GM12878 (cell line): ENCODE measurements around the gene CORO7. TPM values are rescaled to one million over a fixed set of nuclear protein-coding genes. Genes with fewer than 3 reads are reported as not detected.

Experiments
- ATAC-seq: fragments of 200-7000 bp; cut with Tn5 transposase; 3 replicates; pipeline ENCODE4 v1.9.1; 2020; ENCODE audit warnings: mild to moderate bottlenecking, moderate library complexity
- BruUV-seq: library from RNA; stranded (reverse); fragments of 400-500 nt; replicated peaks from 2 replicates; lab custom pipeline; 2021; lab: Mats Ljungman, UMichigan
- CTCF ChIA-PET: fragments of 300-600 bp; sonication (Branson Sonifier 250); formaldehyde crosslinking; extraction: SDS; loops from one replicate; lab custom pipeline; 2021; ENCODE audit warnings: inconsistent platforms; lab: Yijun Ruan, JAX
- POLR2A ChIA-PET: fragments of 350-600 bp; formaldehyde crosslinking; extraction: SDS; loops from one replicate; lab custom pipeline; 2021; ENCODE audit warnings: inconsistent platforms; lab: Charles Lee
- RAD21 ChIA-PET: fragments of 300-600 bp; sonication (Branson Sonifier 250); formaldehyde crosslinking; loops from one replicate; lab custom pipeline; 2023; ENCODE audit warnings: antibody characterized with exemption; ENCODE audit not compliant: unreplicated experiment; lab: Charles Lee
- SMC1A ChIA-PET: fragments of 300-600 bp; sonication (Branson Sonifier 250); formaldehyde crosslinking; loops from one replicate; lab custom pipeline; 2023; ENCODE audit not compliant: unreplicated experiment, uncharacterized antibody; lab: Charles Lee
- DNase-seq: peaks from one replicate; pipeline ENCODE4 v3.0.0-alpha.2; 2011; ENCODE audit warnings: low read depth, low spot score
- FAIRE-seq: peaks from 3 replicates; lab custom pipeline; 2011; peaks lifted over from hg19 to GRCh38; lab: Jason Lieb, UNC
- H2AFZ ChIP-seq: 2 replicates; pipeline ENCODE4 v1.6.0; 2011; ENCODE audit warnings: low read depth, low read length, control low read depth; ENCODE audit not compliant: control insufficient read depth
- H3K27ac ChIP-seq: 2 replicates; pipeline ENCODE4 v1.5.1; 2011; ENCODE audit warnings: control low read depth; ENCODE audit not compliant: control insufficient read depth, insufficient read depth
- H3K27me3 ChIP-seq, 2 experiments: replicated peaks in 1 of 2; 2 replicates each; pipeline versions ENCODE4 v1.6.0 to v1.6.1; 2011; ENCODE audit warnings: low read length in 1 of 2; ENCODE audit not compliant: control insufficient read depth in 2 of 2, insufficient read depth in 2 of 2
- H3K36me3 ChIP-seq, 2 experiments: 2 replicates each; pipeline ENCODE4 v1.5.1; 2011; ENCODE audit warnings: low read length in 1 of 2; ENCODE audit not compliant: control insufficient read depth in 2 of 2, insufficient read depth in 2 of 2
- H3K4me1 ChIP-seq: 2 replicates; pipeline ENCODE4 v1.6.1; 2011; ENCODE audit warnings: mild to moderate bottlenecking, low read length, moderate library complexity, mixed read lengths; ENCODE audit not compliant: control insufficient read depth, insufficient read depth
- H3K4me2 ChIP-seq: 2 replicates; pipeline ENCODE4 v1.6.0; 2011; ENCODE audit warnings: control low read depth; ENCODE audit not compliant: control insufficient read depth, insufficient read depth
- H3K4me3 ChIP-seq: fragments of 200-600 bp; sonication (generic); 2 replicates; pipeline ENCODE4 v1.5.1; 2016
- H3K79me2 ChIP-seq: 2 replicates; pipeline ENCODE4 v1.6.0; 2011; ENCODE audit warnings: low read length; ENCODE audit not compliant: control insufficient read depth, insufficient read depth
- H3K9ac ChIP-seq: 2 replicates; pipeline ENCODE4 v1.8.0; 2011; ENCODE audit warnings: low read length, control low read depth, mixed read lengths; ENCODE audit not compliant: control insufficient read depth, insufficient read depth
- H3K9me3 ChIP-seq: replicated peaks from 3 replicates; pipeline ENCODE4 v1.5.1; 2011; ENCODE audit warnings: mild to moderate bottlenecking, low read length; ENCODE audit not compliant: control insufficient read depth, insufficient read depth
- H4K20me1 ChIP-seq: 2 replicates; pipeline ENCODE4 v1.6.0; 2011; ENCODE audit not compliant: control insufficient read depth, insufficient read depth
- CREB1 ChIP-seq: IDR thresholded peaks from 2 replicates; pipeline ENCODE4 v1.6.1; 2012; ENCODE audit warnings: low read depth, mild to moderate bottlenecking, inconsistent platforms
- POLR2A ChIP-seq: IDR thresholded peaks from 2 replicates; pipeline ENCODE4 v1.6.1; 2011; ENCODE audit warnings: low read depth, mild to moderate bottlenecking, low read length
- RBBP5 ChIP-seq: fragments of 200-600 bp; sonication (generic); conservative IDR thresholded peaks from 2 replicates; pipeline ENCODE4 v1.6.1; 2016
- SP1 ChIP-seq: IDR thresholded peaks from one replicate; pipeline ENCODE4 v1.6.1; 2011; ENCODE audit warnings: low read depth, low read length
- WRNIP1 ChIP-seq: IDR thresholded peaks from 2 replicates; pipeline ENCODE4 v1.6.1; 2011; ENCODE audit warnings: low read depth, low read length, improper control_type of control experiment, borderline replicate concordance
- WGBS: methylation state at CpG from one replicate; pipeline ENCODE4 v1.1.6; 2016; ENCODE audit warnings: low lambda C conversion rate; ENCODE audit not compliant: insufficient replicate concordance, insufficient coverage; ENCODE audit errors: missing lambda C conversion rate; 5-methylcytosine and 5-hydroxymethylcytosine counted together
- in situ Hi-C: fragments of 300-500 bp; cut with MboI; formaldehyde crosslinking; loops from 9 replicates; pipeline ENCODE4 v1.14.3; 2018; ENCODE audit warnings: mixed read lengths
- intact Hi-C: fragments of 100-400 bp; cut with micrococcal nuclease; formaldehyde crosslinking; loops from one replicate; pipeline ENCODE4 v1.14.2; 2022; ENCODE audit not compliant: unreplicated experiment
- polyA plus RNA-seq, 11 experiments: library from polyadenylated mRNA; depleted of rRNA in 4 of 11; unstranded in 6 of 11; stranded (reverse) in 5 of 11; fragments of >200 nt; fragmentation: Nextera tagmentation in 4 of 11; fragmentation: Illumina TruSeq in 1 of 11; extraction: Ambion mirVana in 4 of 11; extraction: Trizol in 1 of 11; gene quantifications; 1 replicate in 1 of 11; 2 replicates in 10 of 11; pipeline versions ENCODE4 v1.2.1 to v1.2.3, GENCODE V29; 2011 to 2016; ENCODE audit warnings: inconsistent platforms in 2 of 11, missing spikeins in 2 of 11, low read depth in 1 of 11
- total RNA-seq, 4 experiments: library from RNA; depleted of rRNA in 3 of 4; stranded (reverse); fragments of >200 nt in 3 of 4; fragmentation: Illumina TruSeq in 1 of 4; extraction: Trizol in 1 of 4; gene quantifications; 2 replicates each; pipeline versions ENCODE4 v1.2.1 to v1.2.3, GENCODE V29; 2013 to 2021
- TF ChIP-seq, protein P1 (sequence below): fragments of 450-650 bp; IDR thresholded peaks from 2 replicates; pipeline ENCODE4 v1.6.1; 2017; ENCODE audit warnings: mild to moderate bottlenecking

The CORO7 gene
- total and polyA plus RNA-seq, 10 of the 15 experiments (the other 5 are each of a cell fraction or from before 2014, with no cell fraction given): 0.64 to 89.2 (median 43.7) TPM

- Histone ChIP-seq H2AFZ (no peak overlapping the region), H4K20me1 (no peaks in the 10 kb centered on the region), H3K9me3 (no peaks in the 10 kb centered on the region), H3K27ac (no peak overlapping the region), H3K9ac (no peak overlapping the region), H3K4me1 (no peaks in the 10 kb centered on the region), H3K79me2 (no peaks in the 10 kb centered on the region), H3K4me2 (no peak overlapping the region), H3K4me3 (no peak overlapping the region), H3K27me3 (no peaks in the 10 kb centered on the region), H3K36me3 (peaks cover 0 to 18% of the 10 kb centered on the region in 2 experiments; a peak in 3 of 4 replicates)
- ChIA-PET SMC1A (no interaction called here), RAD21 (no interaction called here), CTCF (no interaction called here), POLR2A (no interaction called here)
- ATAC-seq: no peak
- 82% methylated on average over 12 of the region's 12 CpGs for WGBS
- in situ Hi-C loops (no loop called here), intact Hi-C loops (loop anchor here (10.0 kb wide), 1 partner anchor 133 kb away; no protein-coding TSS in a partner anchor)
- no peak for DNase-seq
- no TSS peak for BruUV-seq
- no peak for TF ChIP-seq CREB1
- TF ChIP-seq POLR2A: peak; percentile 18; the same call in 1 of the 2 replicates
- TF ChIP-seq, protein P1, sequence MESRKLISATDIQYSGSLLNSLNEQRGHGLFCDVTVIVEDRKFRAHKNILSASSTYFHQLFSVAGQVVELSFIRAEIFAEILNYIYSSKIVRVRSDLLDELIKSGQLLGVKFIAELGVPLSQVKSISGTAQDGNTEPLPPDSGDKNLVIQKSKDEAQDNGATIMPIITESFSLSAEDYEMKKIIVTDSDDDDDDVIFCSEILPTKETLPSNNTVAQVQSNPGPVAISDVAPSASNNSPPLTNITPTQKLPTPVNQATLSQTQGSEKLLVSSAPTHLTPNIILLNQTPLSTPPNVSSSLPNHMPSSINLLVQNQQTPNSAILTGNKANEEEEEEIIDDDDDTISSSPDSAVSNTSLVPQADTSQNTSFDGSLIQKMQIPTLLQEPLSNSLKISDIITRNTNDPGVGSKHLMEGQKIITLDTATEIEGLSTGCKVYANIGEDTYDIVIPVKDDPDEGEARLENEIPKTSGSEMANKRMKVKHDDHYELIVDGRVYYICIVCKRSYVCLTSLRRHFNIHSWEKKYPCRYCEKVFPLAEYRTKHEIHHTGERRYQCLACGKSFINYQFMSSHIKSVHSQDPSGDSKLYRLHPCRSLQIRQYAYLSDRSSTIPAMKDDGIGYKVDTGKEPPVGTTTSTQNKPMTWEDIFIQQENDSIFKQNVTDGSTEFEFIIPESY: no peak
- TF ChIP-seq WRNIP1: no peak
- TF ChIP-seq SP1: no peak
- TF ChIP-seq RBBP5: no peak
- no peak for FAIRE-seq
Measured at GRCh38 chr16:4337540-4338088, 78.8 kb downstream of the CORO7 start.
